Measurements from ENCODE around the gene SETD5. TPM values are rescaled to one million over a fixed set of nuclear protein-coding genes. Genes with fewer than 3 reads are reported as not detected.

SETD5 gene
- total and polyA plus RNA-seq, 2 experiments from 2014 or later = 176 to 275 TPM

- DNase-seq (ENCODE audit: low read depth in 1 of 2, low spot score in 1 of 2) = no peak
- Histone ChIP-seq H3K27me3 (no peaks in the 10 kb centered on the region), H3K4me3 (no peak overlapping the region), H3K4me1 (ENCODE audit: low read depth) (no peaks in the 10 kb centered on the region), H3K9me3 (ENCODE audit: low read depth) (no peaks in the 10 kb centered on the region), H3K36me3 (peaks cover 88% of the 10 kb centered on the region), H3K27ac (peak overlapping the region; percentile 71)
- TF ChIP-seq CTCF (IDR thresholded peaks at IDR 0.05; ENCODE audit: low read depth, low read length) = no peak
These were observed 41.9 kb downstream of the SETD5 start for GRCh38 chr3:9439331-9439730.

- no peak overlapping the region for H3K27ac ChIP-seq
- TF ChIP-seq CTCF (IDR thresholded peaks at IDR 0.05; ENCODE audit: low read depth, low read length) = no peak
- peaks cover 86% of the 10 kb centered on the region for H3K36me3 ChIP-seq
- no peaks in the 10 kb centered on the region for H3K9me3 ChIP-seq (ENCODE audit: low read depth)
- no peak overlapping the region for H3K4me3 ChIP-seq
- no peaks in the 10 kb centered on the region for H3K4me1 ChIP-seq (ENCODE audit: low read depth)
- no peaks in the 10 kb centered on the region for H3K27me3 ChIP-seq
- no peak for DNase-seq (ENCODE audit: low read depth in 1 of 2, low spot score in 1 of 2)
These were observed 44.2 kb downstream of the SETD5 start for GRCh38 chr3:9441501-9442221.

- Histone ChIP-seq H3K27ac (peak overlapping the region; percentile 10), H3K9me3 (ENCODE audit: low read depth) (no peaks in the 10 kb centered on the region), H3K4me3 (no peak overlapping the region), H3K27me3 (no peaks in the 10 kb centered on the region), H3K4me1 (ENCODE audit: low read depth) (no peaks in the 10 kb centered on the region), H3K36me3 (peaks cover 93% of the 10 kb centered on the region)
- DNase-seq (ENCODE audit: low read depth in 1 of 2, low spot score in 1 of 2) = no peak
- TF ChIP-seq CTCF (IDR thresholded peaks at IDR 0.05; ENCODE audit: low read depth, low read length) = no peak
These were observed 50.7 kb downstream of the SETD5 start for GRCh38 chr3:9448071-9448470.

- TF ChIP-seq CTCF (IDR thresholded peaks at IDR 0.05; ENCODE audit: low read depth, low read length) = no peak
- Histone ChIP-seq H3K27ac (no peak overlapping the region), H3K36me3 (peaks cover 93% of the 10 kb centered on the region), H3K4me1 (ENCODE audit: low read depth) (no peaks in the 10 kb centered on the region), H3K9me3 (ENCODE audit: low read depth) (no peaks in the 10 kb centered on the region), H3K27me3 (no peaks in the 10 kb centered on the region), H3K4me3 (no peak overlapping the region)
- DNase-seq (ENCODE audit: low read depth in 1 of 2, low spot score in 1 of 2) = no peak
These were observed 51.2 kb downstream of the SETD5 start for GRCh38 chr3:9448643-9449042.

GRCh38 chr3:9450126-9450525 is 52.7 kb downstream of the SETD5 start:
- Histone ChIP-seq H3K27me3 (no peaks in the 10 kb centered on the region), H3K4me1 (ENCODE audit: low read depth) (no peaks in the 10 kb centered on the region), H3K9me3 (ENCODE audit: low read depth) (no peaks in the 10 kb centered on the region), H3K4me3 (no peak overlapping the region), H3K36me3 (peaks cover 88% of the 10 kb centered on the region), H3K27ac (no peak overlapping the region)
- TF ChIP-seq CTCF (IDR thresholded peaks at IDR 0.05; ENCODE audit: low read depth, low read length) = no peak
- DNase-seq (ENCODE audit: low read depth in 1 of 2, low spot score in 1 of 2) = no peak
